MM.1S (cell line): ENCODE results near the gene FRAS1.

ENCODE experiments used
- DNase-seq: peaks from one replicate; pipeline ENCODE4 v3.0.0-alpha.2; 2015
- H2AFZ ChIP-seq: fragments of 300-600 bp; sonication (generic); 2 replicates; pipeline ENCODE4 v1.6.0; 2016; ENCODE audit warnings: antibody characterized with exemption, low read length
- H3F3A ChIP-seq: fragments of 300-600 bp; sonication (generic); 2 replicates; pipeline ENCODE4 v1.6.1; 2016; ENCODE audit warnings: mild to moderate bottlenecking, antibody characterized with exemption, low read length, moderate library complexity, mixed read lengths; ENCODE audit not compliant: insufficient read depth
- H3K27ac ChIP-seq: fragments of 300-600 bp; sonication (generic); 2 replicates; pipeline ENCODE4 v1.5.1; 2016; ENCODE audit warnings: mild to moderate bottlenecking, low read length
- H3K27me3 ChIP-seq: fragments of 300-600 bp; sonication (generic); replicated peaks from 2 replicates; pipeline ENCODE4 v1.6.0; 2016; ENCODE audit warnings: low read length; ENCODE audit not compliant: insufficient read depth
- H3K36me3 ChIP-seq: fragments of 300-600 bp; sonication (generic); replicated peaks from 2 replicates; pipeline ENCODE4 v1.6.1; 2016; ENCODE audit warnings: mild to moderate bottlenecking, low read length, mixed read lengths; ENCODE audit not compliant: insufficient read depth
- H3K4me1 ChIP-seq: fragments of 300-600 bp; sonication (generic); 2 replicates; pipeline ENCODE4 v1.6.1; 2016; ENCODE audit warnings: low read length, mixed read lengths
- H3K4me2 ChIP-seq: fragments of 300-600 bp; sonication (generic); 2 replicates; pipeline ENCODE4 v1.6.0; 2016; ENCODE audit warnings: low read depth, low read length
- H3K4me3 ChIP-seq: fragments of 300-600 bp; sonication (generic); 2 replicates; pipeline ENCODE4 v1.5.1; 2016; ENCODE audit warnings: low read length, mixed read lengths
- H3K79me2 ChIP-seq: fragments of 300-600 bp; sonication (generic); 2 replicates; pipeline ENCODE4 v1.6.1; 2016; ENCODE audit warnings: mixed run types, low read length, mixed read lengths
- H3K9ac ChIP-seq: fragments of 300-600 bp; sonication (generic); 2 replicates; pipeline ENCODE4 v1.6.1; 2016; ENCODE audit warnings: low read length, mixed read lengths
- H3K9me2 ChIP-seq: fragments of 300-600 bp; sonication (generic); replicated peaks from 2 replicates; pipeline ENCODE4 v1.6.1; 2016; ENCODE audit warnings: mild to moderate bottlenecking, low read length, mixed read lengths; ENCODE audit not compliant: insufficient read depth
- H3K9me3 ChIP-seq: fragments of 300-600 bp; sonication (generic); replicated peaks from 2 replicates; pipeline ENCODE4 v1.6.1; 2016; ENCODE audit warnings: mild to moderate bottlenecking, low read length, mixed read lengths; ENCODE audit not compliant: insufficient read depth
- H4K20me1 ChIP-seq: fragments of 300-600 bp; sonication (generic); 2 replicates; pipeline ENCODE4 v1.6.1; 2016; ENCODE audit warnings: mild to moderate bottlenecking, low read length, moderate library complexity, mixed read lengths; ENCODE audit not compliant: insufficient read depth
- EZH2 ChIP-seq: fragments of 300-600 bp; sonication (generic); optimal IDR thresholded peaks from 2 replicates; pipeline ENCODE3; 2017; ENCODE audit warnings: low read depth, mild to moderate bottlenecking, antibody characterized with exemption, low read length, mixed read lengths
- EZH2phosphoT487 ChIP-seq: fragments of 300-600 bp; sonication (generic); IDR thresholded peaks from 2 replicates; pipeline ENCODE4 v1.6.1; 2018; ENCODE audit warnings: antibody characterized with exemption, low read length
- TF ChIP-seq, protein P1 (sequence below): fragments of 300-600 bp; sonication (generic); IDR thresholded peaks from 2 replicates; pipeline ENCODE4 v1.5.1; 2016; ENCODE audit warnings: antibody characterized with exemption, low read length, mixed read lengths

FRAS1 gene

DNA sequence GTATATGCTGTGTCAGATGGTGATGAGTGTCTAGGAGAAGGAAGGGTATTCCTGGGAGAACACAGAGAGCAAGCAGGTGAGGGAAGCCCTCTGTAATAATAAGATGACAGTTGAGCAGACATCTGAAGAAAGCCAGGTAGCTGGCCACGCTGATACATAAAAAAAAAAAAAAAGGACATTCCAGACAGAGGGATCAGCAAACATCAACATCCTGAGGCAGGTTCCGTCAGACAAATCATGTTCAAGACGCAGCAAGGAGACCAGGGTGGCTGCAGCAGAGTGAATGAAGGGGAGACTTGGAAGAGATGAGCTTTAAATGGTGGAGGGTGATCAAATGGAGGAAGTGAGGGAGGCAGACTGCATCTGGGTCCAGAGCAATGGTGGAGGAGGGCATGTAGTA is 396.9 kb downstream of the FRAS1 start:
- no peaks in the 10 kb centered on the region for H3K9me2 ChIP-seq
- H3K4me1 ChIP-seq: no peaks in the 10 kb centered on the region
- no peak for DNase-seq
- H4K20me1 ChIP-seq: no peaks in the 10 kb centered on the region
- H3K9me3 ChIP-seq: no peaks in the 10 kb centered on the region
- H3K9ac ChIP-seq: no peak overlapping the region
- H3K27me3 ChIP-seq: no peaks in the 10 kb centered on the region
- TF ChIP-seq EZH2 (no peak), EZH2phosphoT487 (no peak)
- TF ChIP-seq, protein P1, sequence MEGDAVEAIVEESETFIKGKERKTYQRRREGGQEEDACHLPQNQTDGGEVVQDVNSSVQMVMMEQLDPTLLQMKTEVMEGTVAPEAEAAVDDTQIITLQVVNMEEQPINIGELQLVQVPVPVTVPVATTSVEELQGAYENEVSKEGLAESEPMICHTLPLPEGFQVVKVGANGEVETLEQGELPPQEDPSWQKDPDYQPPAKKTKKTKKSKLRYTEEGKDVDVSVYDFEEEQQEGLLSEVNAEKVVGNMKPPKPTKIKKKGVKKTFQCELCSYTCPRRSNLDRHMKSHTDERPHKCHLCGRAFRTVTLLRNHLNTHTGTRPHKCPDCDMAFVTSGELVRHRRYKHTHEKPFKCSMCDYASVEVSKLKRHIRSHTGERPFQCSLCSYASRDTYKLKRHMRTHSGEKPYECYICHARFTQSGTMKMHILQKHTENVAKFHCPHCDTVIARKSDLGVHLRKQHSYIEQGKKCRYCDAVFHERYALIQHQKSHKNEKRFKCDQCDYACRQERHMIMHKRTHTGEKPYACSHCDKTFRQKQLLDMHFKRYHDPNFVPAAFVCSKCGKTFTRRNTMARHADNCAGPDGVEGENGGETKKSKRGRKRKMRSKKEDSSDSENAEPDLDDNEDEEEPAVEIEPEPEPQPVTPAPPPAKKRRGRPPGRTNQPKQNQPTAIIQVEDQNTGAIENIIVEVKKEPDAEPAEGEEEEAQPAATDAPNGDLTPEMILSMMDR: no peak
- H3K27ac ChIP-seq: no peak overlapping the region
- no peak overlapping the region for H3K4me2 ChIP-seq
- H2AFZ ChIP-seq: no peak overlapping the region
- no peaks in the 10 kb centered on the region for H3K79me2 ChIP-seq
- H3K36me3 ChIP-seq: no peaks in the 10 kb centered on the region
- no peaks in the 10 kb centered on the region for H3F3A ChIP-seq
- no peak overlapping the region for H3K4me3 ChIP-seq

DNA sequence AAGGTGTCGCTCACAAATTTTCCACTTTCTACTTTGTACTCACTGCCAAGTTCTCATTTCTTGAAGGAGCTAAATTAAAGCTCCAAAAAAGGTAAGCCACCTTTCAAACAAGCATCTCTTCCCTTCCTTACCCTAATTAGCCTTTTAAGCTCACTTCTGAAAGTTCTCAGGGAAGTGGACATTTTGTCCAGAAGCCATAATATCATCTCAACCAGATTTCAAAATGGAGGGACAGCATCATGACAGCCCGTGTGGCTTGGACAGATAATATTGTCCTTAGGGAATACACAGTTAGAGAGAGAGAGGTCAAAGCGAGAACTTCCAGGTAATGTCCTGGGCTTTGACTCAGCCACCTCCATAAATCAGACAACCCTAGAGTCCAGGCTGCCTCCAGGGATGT is 400.6 kb downstream of the FRAS1 start:
- H4K20me1 ChIP-seq: no peaks in the 10 kb centered on the region
- no peaks in the 10 kb centered on the region for H3K27me3 ChIP-seq
- no peaks in the 10 kb centered on the region for H3K36me3 ChIP-seq
- H3K4me1 ChIP-seq: no peaks in the 10 kb centered on the region
- no peaks in the 10 kb centered on the region for H3K9me2 ChIP-seq
- H2AFZ ChIP-seq: no peak overlapping the region
- DNase-seq: no peak
- H3K9me3 ChIP-seq: no peaks in the 10 kb centered on the region
- no peak overlapping the region for H3K4me2 ChIP-seq
- no peak overlapping the region for H3K27ac ChIP-seq
- H3F3A ChIP-seq: no peaks in the 10 kb centered on the region
- H3K9ac ChIP-seq: no peak overlapping the region
- no peak overlapping the region for H3K4me3 ChIP-seq
- no peak for TF ChIP-seq EZH2
- TF ChIP-seq EZH2phosphoT487: no peak
- TF ChIP-seq, protein P1: no peak
- H3K79me2 ChIP-seq: no peaks in the 10 kb centered on the region

DNA sequence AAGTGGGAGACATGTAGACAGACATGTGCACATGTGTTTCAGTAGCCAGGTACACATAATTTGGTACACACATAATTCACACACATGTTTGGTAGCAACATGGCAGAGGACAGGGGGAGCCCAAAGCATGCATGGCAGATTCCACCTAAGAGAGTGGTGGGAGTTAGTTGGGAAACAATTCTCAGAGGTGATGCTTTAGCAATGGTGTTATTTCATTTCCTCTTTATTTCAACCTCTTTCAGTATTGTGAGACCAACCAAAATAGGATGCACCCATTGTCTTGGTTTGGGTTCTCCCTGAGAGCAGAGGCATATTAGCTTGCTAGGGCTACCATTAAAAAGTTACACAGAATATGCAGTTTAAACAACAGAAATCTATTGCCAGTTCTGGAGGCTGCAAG is 402.2 kb downstream of the FRAS1 start:
- no peak overlapping the region for H3K27ac ChIP-seq
- H3K4me1 ChIP-seq: no peaks in the 10 kb centered on the region
- H3K9ac ChIP-seq: no peak overlapping the region
- H3K9me3 ChIP-seq: no peaks in the 10 kb centered on the region
- H3K4me3 ChIP-seq: no peak overlapping the region
- no peak overlapping the region for H2AFZ ChIP-seq
- no peak for TF ChIP-seq EZH2phosphoT487
- TF ChIP-seq, protein P1: no peak
- TF ChIP-seq EZH2: no peak
- H3K4me2 ChIP-seq: no peak overlapping the region
- no peaks in the 10 kb centered on the region for H3K27me3 ChIP-seq
- no peaks in the 10 kb centered on the region for H4K20me1 ChIP-seq
- DNase-seq: no peak
- no peaks in the 10 kb centered on the region for H3F3A ChIP-seq
- no peaks in the 10 kb centered on the region for H3K36me3 ChIP-seq
- no peaks in the 10 kb centered on the region for H3K79me2 ChIP-seq
- no peaks in the 10 kb centered on the region for H3K9me2 ChIP-seq
